Hepatocyte (in vitro differentiated cells): ENCODE data around the gene HYAL2. TPM values are rescaled to one million over a fixed set of nuclear protein-coding genes. Genes with fewer than 3 reads are reported as not detected.
"Not testable (repeated sequence)": the region's sequence is repeated elsewhere in the genome, so short reads cannot be mapped to it uniquely, and the experiment has no call there.

Experiments
- DNase-seq: peaks from one replicate; pipeline ENCODE4 v3.0.0-alpha.2; 2016; ENCODE audit warnings: low spot score
- H2AFZ ChIP-seq: fragments of 200-600 bp; sonication (generic); 2 replicates; pipeline ENCODE4 v1.6.0; 2016; ENCODE audit warnings: antibody characterized with exemption, mild to moderate bottlenecking
- H3K27ac ChIP-seq: fragments of 200-600 bp; sonication (generic); 2 replicates; pipeline ENCODE4 v1.5.1; 2016; ENCODE audit warnings: mild to moderate bottlenecking
- H3K27me3 ChIP-seq: fragments of 200-600 bp; sonication (generic); 2 replicates; pipeline ENCODE4 v1.6.1; 2016
- H3K36me3 ChIP-seq: fragments of 200-600 bp; sonication (generic); replicated peaks from 2 replicates; pipeline ENCODE4 v1.5.1; 2016; ENCODE audit warnings: low read depth; ENCODE audit not compliant: insufficient read depth
- H3K4me1 ChIP-seq: fragments of 200-600 bp; sonication (generic); 2 replicates; pipeline ENCODE4 v1.5.1; 2016; ENCODE audit warnings: mild to moderate bottlenecking, moderate library complexity; ENCODE audit not compliant: insufficient read depth
- H3K4me2 ChIP-seq: fragments of 200-600 bp; sonication (generic); 2 replicates; pipeline ENCODE4 v1.6.0; 2016
- H3K4me3 ChIP-seq: fragments of 200-600 bp; sonication (generic); 2 replicates; pipeline ENCODE4 v1.5.1; 2016; ENCODE audit warnings: mild to moderate bottlenecking
- H3K79me2 ChIP-seq: fragments of 200-600 bp; sonication (generic); 2 replicates; pipeline ENCODE4 v1.6.0; 2017; ENCODE audit warnings: mild to moderate bottlenecking
- H3K9me2 ChIP-seq: fragments of 200-600 bp; sonication (generic); replicated peaks from 2 replicates; pipeline ENCODE4 v1.6.0; 2017; ENCODE audit warnings: mild to moderate bottlenecking; ENCODE audit not compliant: insufficient read depth
- H3K9me3 ChIP-seq: fragments of 200-600 bp; sonication (generic); 2 replicates; pipeline ENCODE4 v1.5.1; 2016; ENCODE audit warnings: low read depth, mild to moderate bottlenecking
- H4K20me1 ChIP-seq: fragments of 200-600 bp; sonication (generic); 2 replicates; pipeline ENCODE4 v1.6.0; 2016; ENCODE audit warnings: mild to moderate bottlenecking; ENCODE audit not compliant: insufficient read depth, poor library complexity, severe bottlenecking
- EZH2 ChIP-seq: fragments of 200-600 bp; sonication (generic); IDR thresholded peaks from 2 replicates; pipeline ENCODE4 v1.6.1; 2016; ENCODE audit warnings: antibody characterized with exemption, mild to moderate bottlenecking, borderline replicate concordance
- EZH2phosphoT487 ChIP-seq: fragments of 200-600 bp; sonication (generic); IDR thresholded peaks from one replicate; pipeline ENCODE4 v1.6.1; 2018; ENCODE audit warnings: antibody characterized with exemption, mild to moderate bottlenecking, low read depth, moderate library complexity; ENCODE audit not compliant: unreplicated experiment, severe bottlenecking
- WGBS: methylation state at CpG from one replicate; pipeline ENCODE4 v1.1.6; 2016; ENCODE audit warnings: low lambda C conversion rate; ENCODE audit errors: missing lambda C conversion rate; 5-methylcytosine and 5-hydroxymethylcytosine counted together
- polyA plus RNA-seq: library from polyadenylated mRNA; unstranded; fragments of >200 nt; fragmentation: Nextera tagmentation; extraction: Ambion mirVana; gene quantifications from 2 replicates; pipeline ENCODE4 v1.2.1, GENCODE V29; 2016
- total RNA-seq: library from RNA; depleted of rRNA; stranded (reverse); fragments of >200 nt; gene quantifications from 2 replicates; pipeline ENCODE4 v1.2.3, GENCODE V29; 2014
- TF ChIP-seq, protein P1 (sequence below): fragments of 200-600 bp; sonication (generic); IDR thresholded peaks from 2 replicates; pipeline ENCODE4 v1.5.1; 2016; ENCODE audit warnings: antibody characterized with exemption, mild to moderate bottlenecking; ENCODE audit not compliant: poor library complexity

The HYAL2 gene
- total and polyA plus RNA-seq, 2 experiments from 2014 or later = 75.4 to 125 TPM

DNA sequence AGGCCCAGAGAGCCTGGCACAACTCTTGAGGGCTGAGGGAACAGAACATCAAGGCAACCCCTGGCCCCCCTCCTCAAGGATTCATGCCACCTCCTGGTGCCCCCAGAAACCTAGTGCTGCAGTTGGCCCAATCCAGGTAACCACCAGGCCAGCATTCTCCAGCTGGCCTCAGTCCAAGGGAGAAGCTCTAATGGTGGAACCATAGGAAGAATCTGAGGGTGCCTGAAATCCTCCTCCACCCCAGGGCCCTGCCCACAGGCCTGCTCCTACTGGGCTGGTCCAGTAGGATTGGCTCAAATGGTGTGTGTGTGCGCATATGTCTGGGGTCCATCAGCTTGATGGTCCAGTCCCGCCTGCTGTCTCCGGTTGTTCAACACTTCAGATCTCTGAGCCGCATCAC is 7.7 kb downstream of the HYAL2 start:
- H3K27me3 ChIP-seq = no peaks in the 10 kb centered on the region
- H3K4me2 ChIP-seq = no peak overlapping the region
- H4K20me1 ChIP-seq = peaks cover 3% of the 10 kb centered on the region
- H3K36me3 ChIP-seq = no peaks in the 10 kb centered on the region
- no peak overlapping the region for H3K27ac ChIP-seq
- WGBS = 96% methylated on average over 4 of the region's 4 CpGs
- no peak overlapping the region for H2AFZ ChIP-seq
- peaks cover 30% of the 10 kb centered on the region for H3K4me1 ChIP-seq
- TF ChIP-seq EZH2 (no peak), EZH2phosphoT487 (no peak)
- TF ChIP-seq, protein P1, sequence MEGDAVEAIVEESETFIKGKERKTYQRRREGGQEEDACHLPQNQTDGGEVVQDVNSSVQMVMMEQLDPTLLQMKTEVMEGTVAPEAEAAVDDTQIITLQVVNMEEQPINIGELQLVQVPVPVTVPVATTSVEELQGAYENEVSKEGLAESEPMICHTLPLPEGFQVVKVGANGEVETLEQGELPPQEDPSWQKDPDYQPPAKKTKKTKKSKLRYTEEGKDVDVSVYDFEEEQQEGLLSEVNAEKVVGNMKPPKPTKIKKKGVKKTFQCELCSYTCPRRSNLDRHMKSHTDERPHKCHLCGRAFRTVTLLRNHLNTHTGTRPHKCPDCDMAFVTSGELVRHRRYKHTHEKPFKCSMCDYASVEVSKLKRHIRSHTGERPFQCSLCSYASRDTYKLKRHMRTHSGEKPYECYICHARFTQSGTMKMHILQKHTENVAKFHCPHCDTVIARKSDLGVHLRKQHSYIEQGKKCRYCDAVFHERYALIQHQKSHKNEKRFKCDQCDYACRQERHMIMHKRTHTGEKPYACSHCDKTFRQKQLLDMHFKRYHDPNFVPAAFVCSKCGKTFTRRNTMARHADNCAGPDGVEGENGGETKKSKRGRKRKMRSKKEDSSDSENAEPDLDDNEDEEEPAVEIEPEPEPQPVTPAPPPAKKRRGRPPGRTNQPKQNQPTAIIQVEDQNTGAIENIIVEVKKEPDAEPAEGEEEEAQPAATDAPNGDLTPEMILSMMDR = no peak
- H3K9me2 ChIP-seq = no peaks in the 10 kb centered on the region
- no peak for DNase-seq
- peaks cover 28% of the 10 kb centered on the region for H3K79me2 ChIP-seq
- no peak overlapping the region for H3K4me3 ChIP-seq
- no peaks in the 10 kb centered on the region for H3K9me3 ChIP-seq

DNA sequence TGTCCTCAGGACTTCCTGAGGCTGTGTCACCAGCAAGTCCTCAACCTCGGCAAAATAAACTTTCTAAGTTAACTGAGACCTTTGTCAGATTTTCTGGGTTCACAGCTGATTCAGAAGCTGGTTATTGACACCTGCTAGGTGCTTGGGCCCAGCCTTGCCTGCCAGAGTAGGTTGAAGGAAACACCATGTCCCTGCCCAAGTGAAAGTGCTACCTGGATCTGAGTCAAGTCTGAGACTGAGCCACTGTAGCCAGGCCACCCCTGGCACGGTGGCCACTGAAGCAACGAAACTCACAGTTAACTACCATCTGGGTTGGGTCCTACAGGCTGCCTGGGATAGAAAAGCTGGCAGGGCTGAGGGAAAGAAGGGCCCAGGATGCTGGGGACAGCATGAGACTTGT is 8.2 kb downstream of the HYAL2 start:
- peaks cover 23% of the 10 kb centered on the region for H3K79me2 ChIP-seq
- H3K9me2 ChIP-seq = no peaks in the 10 kb centered on the region
- H3K4me3 ChIP-seq = no peak overlapping the region
- DNase-seq = no peak
- WGBS = 90% methylated on average over 3 of the region's 3 CpGs
- no peak for TF ChIP-seq EZH2
- TF ChIP-seq, protein P1 = no peak
- TF ChIP-seq EZH2phosphoT487 = no peak
- H3K36me3 ChIP-seq = no peaks in the 10 kb centered on the region
- no peak overlapping the region for H3K27ac ChIP-seq
- no peak overlapping the region for H2AFZ ChIP-seq
- H3K4me1 ChIP-seq = peaks cover 26% of the 10 kb centered on the region
- no peak overlapping the region for H3K4me2 ChIP-seq
- peaks cover 3% of the 10 kb centered on the region for H4K20me1 ChIP-seq
- no peaks in the 10 kb centered on the region for H3K9me3 ChIP-seq
- H3K27me3 ChIP-seq = no peaks in the 10 kb centered on the region

DNA sequence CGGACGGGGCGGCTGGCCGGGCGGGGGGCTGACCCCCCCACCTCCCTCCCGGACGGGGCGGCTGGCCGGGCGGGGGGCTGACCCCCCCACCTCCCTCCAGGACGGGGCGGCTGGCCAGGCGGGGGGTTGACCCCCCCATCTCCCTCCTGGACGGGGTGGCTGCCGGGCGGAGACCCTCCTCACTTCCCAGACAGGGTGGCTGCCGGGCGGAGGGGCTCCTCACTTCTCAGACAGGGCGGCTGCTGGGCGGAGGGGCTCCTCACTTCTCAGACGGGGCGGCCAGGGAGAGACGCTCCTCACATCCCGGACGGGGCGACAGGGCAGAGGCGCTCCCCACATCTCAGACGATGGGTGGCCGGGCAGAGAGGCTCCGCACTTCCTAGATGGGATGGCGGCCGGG is 10.5 kb downstream of the HYAL2 start:
- H3K36me3 ChIP-seq, H3K4me3 ChIP-seq: not testable (repeated sequence)

DNA sequence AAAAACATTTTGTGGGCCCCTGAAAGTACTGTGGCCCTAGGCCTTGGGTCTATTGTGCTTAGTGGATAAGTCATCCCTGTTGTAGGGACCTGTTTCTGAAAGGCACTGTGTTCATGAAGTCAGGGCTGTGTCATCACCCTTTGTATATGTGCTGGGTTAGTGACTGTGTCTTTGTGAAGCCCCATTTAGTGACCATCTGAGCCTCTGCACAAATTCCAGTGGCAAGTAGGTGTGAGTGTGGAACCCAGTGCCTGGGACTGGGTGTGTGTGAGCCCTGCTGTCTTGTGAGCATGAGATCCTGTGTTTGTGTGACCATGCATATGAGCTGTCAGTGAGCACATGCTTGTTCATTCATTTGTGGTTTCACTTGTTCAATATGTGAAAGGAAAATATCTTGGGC is 17.9 kb downstream of the HYAL2 start:
- TF ChIP-seq, protein P1 = no peak
- TF ChIP-seq EZH2phosphoT487 (no peak), EZH2 (no peak)
- Histone ChIP-seq H3K4me1 (peaks cover 10% of the 10 kb centered on the region), H3K79me2 (peaks cover 7% of the 10 kb centered on the region), H3K4me3 (no peak overlapping the region), H3K27me3 (no peaks in the 10 kb centered on the region), H2AFZ (no peak overlapping the region), H3K27ac (no peak overlapping the region), H3K9me3 (no peaks in the 10 kb centered on the region), H3K4me2 (no peak overlapping the region), H4K20me1 (no peaks in the 10 kb centered on the region), H3K9me2 (no peaks in the 10 kb centered on the region), H3K36me3 (no peaks in the 10 kb centered on the region)
- DNase-seq = no peak

More for the DNA sequence above, 10.5 kb downstream of the HYAL2 start:
- H3K9me2 ChIP-seq, H4K20me1 ChIP-seq, H3K4me2 ChIP-seq, H3K79me2 ChIP-seq, H3K27me3 ChIP-seq, H2AFZ ChIP-seq, DNase-seq, H3K9me3 ChIP-seq, H3K4me1 ChIP-seq, H3K27ac ChIP-seq: not testable (repeated sequence)
- WGBS = 96% methylated on average over 15 of the region's 32 CpGs
